Measurements from ENCODE around the gene SUSD6. TPM values are rescaled to one million over a fixed set of nuclear protein-coding genes. Genes with fewer than 3 reads are reported as not detected.
A peak's percentile ranks its signal among the peaks of the same experiment; 100 is the strongest.

The SUSD6 gene
- total RNA-seq, 3 donors from 2014 or later: 97.4 to 108 (median 103) TPM

DNA sequence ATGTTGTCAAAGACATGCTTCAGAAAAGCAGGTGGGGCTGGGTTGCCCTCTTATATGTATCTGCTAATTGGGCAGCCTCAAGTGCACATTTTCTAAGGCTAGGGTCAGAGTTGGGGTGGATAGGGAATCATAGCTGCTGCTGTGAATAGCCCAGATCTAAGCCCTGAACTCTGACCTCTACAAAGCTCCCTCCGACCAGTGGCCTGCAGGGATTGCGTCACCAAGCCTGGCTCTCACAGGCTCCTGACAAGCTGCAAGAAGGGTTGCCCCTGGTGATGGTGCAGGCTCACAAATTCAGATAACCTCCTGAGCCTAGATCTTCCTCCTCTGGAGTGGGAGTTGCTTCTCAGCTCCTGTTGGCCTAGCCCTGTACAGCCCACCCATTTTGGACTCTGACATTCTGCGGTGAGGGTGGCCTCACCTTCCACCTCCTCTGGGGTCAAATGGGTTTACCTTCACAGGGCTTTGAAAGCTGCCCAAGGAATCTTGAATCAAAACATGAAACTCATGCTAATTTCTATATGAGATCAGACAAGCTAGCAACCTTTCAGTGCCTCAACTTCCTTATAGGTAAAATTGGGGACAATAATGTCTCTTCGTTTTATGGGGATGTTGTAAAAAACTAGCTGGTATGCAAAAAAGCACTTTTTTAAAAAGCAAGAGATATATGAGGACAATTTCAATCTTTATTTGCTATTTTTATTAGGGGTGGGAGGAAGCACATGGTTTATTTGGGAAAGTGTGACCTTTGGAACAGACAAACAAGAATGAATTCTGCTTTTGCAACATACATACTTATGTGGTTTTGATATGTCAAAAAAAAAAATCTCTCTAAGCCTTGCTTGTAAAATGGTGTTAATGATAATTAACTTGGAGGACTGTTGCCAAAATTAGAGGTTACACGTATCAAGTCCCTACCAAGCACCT is 4.9 kb upstream of the SUSD6 start:
- Mint-ChIP-seq H3K36me3 (ENCODE audit: insufficient read depth) (no peaks in the 10 kb centered on the region), H3K4me1 (ENCODE audit: low read depth) (peaks cover 20% of the 10 kb centered on the region), H3K9me3 (no peaks in the 10 kb centered on the region), H3K27me3 (ENCODE audit: low read depth) (no peaks in the 10 kb centered on the region), H3K4me3 (no peak overlapping the region)
- DNase-seq: no peak
- ATAC-seq: no peak

- H3K9me3 Mint-ChIP-seq: no peaks in the 10 kb centered on the region
- DNase-seq (no peak), ATAC-seq (no peak)
- peaks cover 11% of the 10 kb centered on the region for H3K36me3 Mint-ChIP-seq (ENCODE audit: insufficient read depth)
- peak overlapping the region; percentile 86 for H3K4me3 Mint-ChIP-seq
- no peaks in the 10 kb centered on the region for H3K27me3 Mint-ChIP-seq (ENCODE audit: low read depth)
- peaks cover 32% of the 10 kb centered on the region for H3K4me1 Mint-ChIP-seq (ENCODE audit: low read depth)
These were observed 1.1 kb upstream of the SUSD6 start for GRCh38 chr14:69610020-69610873.

GRCh38 chr14:69610874-69611171 is 573 bp upstream of the SUSD6 start:
- Mint-ChIP-seq H3K36me3 (ENCODE audit: insufficient read depth) (peaks cover 15% of the 10 kb centered on the region), H3K4me1 (ENCODE audit: low read depth) (peaks cover 38% of the 10 kb centered on the region), H3K4me3 (peak overlapping the region; percentile 86), H3K9me3 (no peaks in the 10 kb centered on the region), H3K27me3 (ENCODE audit: low read depth) (no peaks in the 10 kb centered on the region)
- DNase-seq (no peak), ATAC-seq (no peak)

GRCh38 chr14:69612014-69612782 is 802 bp downstream of the SUSD6 start:
- no peaks in the 10 kb centered on the region for H3K27me3 Mint-ChIP-seq (ENCODE audit: low read depth)
- peaks cover 51% of the 10 kb centered on the region for H3K4me1 Mint-ChIP-seq (ENCODE audit: low read depth)
- H3K4me3 Mint-ChIP-seq: peak overlapping the region; percentile 99
- DNase-seq (peak; percentile 23), ATAC-seq (peak; percentile 57)
- peaks cover 17% of the 10 kb centered on the region for H3K36me3 Mint-ChIP-seq (ENCODE audit: insufficient read depth)
- H3K9me3 Mint-ChIP-seq: no peaks in the 10 kb centered on the region

GRCh38 chr14:69612783-69613130 is 1.4 kb downstream of the SUSD6 start:
- ATAC-seq (no peak), DNase-seq (no peak)
- H3K4me3 Mint-ChIP-seq: peak overlapping the region; percentile 99
- peaks cover 57% of the 10 kb centered on the region for H3K4me1 Mint-ChIP-seq (ENCODE audit: low read depth)
- H3K27me3 Mint-ChIP-seq (ENCODE audit: low read depth): no peaks in the 10 kb centered on the region
- H3K9me3 Mint-ChIP-seq: no peaks in the 10 kb centered on the region
- peaks cover 20% of the 10 kb centered on the region for H3K36me3 Mint-ChIP-seq (ENCODE audit: insufficient read depth)

DNA sequence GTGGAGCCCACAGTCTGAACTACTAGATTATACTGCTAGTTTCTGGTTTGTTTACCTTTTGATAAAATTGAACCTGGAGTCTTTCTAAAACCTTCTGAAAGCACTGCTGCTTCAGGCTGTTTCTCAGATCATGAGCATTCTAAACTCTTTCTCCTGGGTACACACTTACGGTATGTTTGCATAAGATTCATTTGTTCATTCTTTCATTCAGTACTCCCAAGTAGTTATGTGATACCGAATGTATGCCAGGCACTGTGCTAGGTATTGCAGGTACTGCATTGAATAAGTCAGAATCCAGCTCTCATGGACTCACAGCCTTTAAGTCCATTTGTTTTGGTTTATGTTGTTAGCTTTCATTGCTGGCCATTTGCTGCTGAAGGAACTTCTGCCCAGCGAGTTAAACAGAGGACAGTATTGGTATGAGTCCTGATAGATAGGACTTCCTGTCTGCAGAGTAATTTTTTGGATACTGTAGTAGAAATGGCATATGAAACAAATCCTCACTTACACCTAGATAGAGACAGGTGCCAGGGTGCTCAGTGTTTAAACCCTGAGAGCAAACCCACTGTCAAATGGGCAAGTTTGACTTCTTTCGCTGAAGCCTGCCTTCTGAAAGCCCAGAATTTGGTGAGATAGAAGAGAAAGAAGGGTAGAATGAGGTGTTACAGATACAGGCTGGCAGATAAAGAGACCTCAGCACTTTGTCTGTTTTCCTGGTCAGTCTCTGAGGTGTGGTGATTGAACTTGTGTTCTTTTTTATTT is 2.1 kb downstream of the SUSD6 start:
- DNase-seq (no peak), ATAC-seq (no peak)
- peak overlapping the region; percentile 99 for H3K4me3 Mint-ChIP-seq
- no peaks in the 10 kb centered on the region for H3K27me3 Mint-ChIP-seq (ENCODE audit: low read depth)
- H3K4me1 Mint-ChIP-seq (ENCODE audit: low read depth): peaks cover 64% of the 10 kb centered on the region
- no peaks in the 10 kb centered on the region for H3K9me3 Mint-ChIP-seq
- peaks cover 20% of the 10 kb centered on the region for H3K36me3 Mint-ChIP-seq (ENCODE audit: insufficient read depth)

DNA sequence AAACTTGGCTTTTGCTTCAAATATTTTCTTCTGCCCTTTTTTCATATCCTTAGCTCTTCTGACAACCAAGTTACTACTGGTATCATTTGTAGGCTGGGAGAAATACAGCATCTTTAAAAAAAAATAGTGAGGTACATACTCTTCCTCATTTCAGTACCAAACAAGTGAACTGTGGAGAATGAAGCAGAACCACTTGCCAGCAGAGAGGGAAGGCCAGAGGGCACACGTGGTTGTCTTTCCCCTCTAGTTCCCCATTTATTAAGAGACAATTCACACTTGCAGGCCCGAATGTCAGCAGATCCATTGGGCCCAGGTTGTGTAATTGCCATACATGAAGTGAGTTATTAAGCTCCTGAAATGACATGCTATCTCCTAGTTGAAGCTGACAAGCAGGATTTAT is 3.2 kb downstream of the SUSD6 start:
- ATAC-seq (no peak), DNase-seq (no peak)
- peaks cover 22% of the 10 kb centered on the region for H3K36me3 Mint-ChIP-seq (ENCODE audit: insufficient read depth)
- no peaks in the 10 kb centered on the region for H3K9me3 Mint-ChIP-seq
- peak overlapping the region; percentile 99 for H3K4me3 Mint-ChIP-seq
- H3K4me1 Mint-ChIP-seq (ENCODE audit: low read depth): peaks cover 71% of the 10 kb centered on the region
- H3K27me3 Mint-ChIP-seq (ENCODE audit: low read depth): no peaks in the 10 kb centered on the region

DNA sequence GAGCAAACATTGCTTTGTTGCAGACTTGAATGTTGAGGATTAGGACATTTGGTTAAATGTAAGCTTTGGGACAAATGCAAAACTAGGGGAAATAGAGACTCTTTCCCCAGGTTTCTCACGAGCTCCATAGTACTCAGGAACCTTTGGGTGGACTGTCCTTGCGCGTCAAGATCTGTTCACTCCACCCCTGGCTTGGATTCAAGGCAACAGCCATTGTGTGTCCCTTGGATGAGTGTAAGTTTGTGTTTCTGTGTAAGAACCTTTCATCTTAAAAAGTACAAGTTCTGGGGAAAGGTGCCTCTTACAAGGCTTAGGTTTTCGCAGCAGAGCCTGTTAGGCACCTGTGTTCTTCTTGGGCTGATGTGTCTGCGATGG is 3.7 kb downstream of the SUSD6 start:
- peak overlapping the region; percentile 99 for H3K4me3 Mint-ChIP-seq
- ATAC-seq (no peak), DNase-seq (no peak)
- H3K9me3 Mint-ChIP-seq: no peaks in the 10 kb centered on the region
- peaks cover 27% of the 10 kb centered on the region for H3K36me3 Mint-ChIP-seq (ENCODE audit: insufficient read depth)
- H3K27me3 Mint-ChIP-seq (ENCODE audit: low read depth): no peaks in the 10 kb centered on the region
- peaks cover 71% of the 10 kb centered on the region for H3K4me1 Mint-ChIP-seq (ENCODE audit: low read depth)

GRCh38 chr14:69615496-69616407 is 4.4 kb downstream of the SUSD6 start:
- no peaks in the 10 kb centered on the region for H3K9me3 Mint-ChIP-seq
- H3K4me3 Mint-ChIP-seq: peak overlapping the region; percentile 99
- peaks cover 27% of the 10 kb centered on the region for H3K36me3 Mint-ChIP-seq (ENCODE audit: insufficient read depth)
- no peaks in the 10 kb centered on the region for H3K27me3 Mint-ChIP-seq (ENCODE audit: low read depth)
- ATAC-seq (peak; percentile 10 to 13), DNase-seq (no peak)
- H3K4me1 Mint-ChIP-seq (ENCODE audit: low read depth): peaks cover 71% of the 10 kb centered on the region

DNA sequence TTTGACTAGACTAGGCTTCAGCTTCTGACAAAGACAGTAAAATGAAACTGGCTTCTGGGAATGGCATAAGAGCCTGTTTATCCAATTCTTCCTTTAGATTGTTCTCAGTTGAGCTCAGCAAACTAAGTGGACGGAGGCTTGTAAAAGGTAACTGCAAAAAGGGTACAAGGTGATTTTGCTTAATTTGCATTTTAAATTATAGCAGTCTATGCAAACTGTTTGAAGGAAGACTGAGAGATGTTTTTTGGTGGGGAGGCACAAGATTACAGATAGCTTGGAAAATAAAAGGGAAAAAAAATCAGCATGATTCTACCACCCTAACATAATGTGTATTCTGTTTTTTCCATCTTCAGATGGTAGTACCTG is 5.0 kb downstream of the SUSD6 start:
- peak overlapping the region; percentile 99 for H3K4me3 Mint-ChIP-seq
- H3K36me3 Mint-ChIP-seq (ENCODE audit: insufficient read depth): peaks cover 31% of the 10 kb centered on the region

DNA sequence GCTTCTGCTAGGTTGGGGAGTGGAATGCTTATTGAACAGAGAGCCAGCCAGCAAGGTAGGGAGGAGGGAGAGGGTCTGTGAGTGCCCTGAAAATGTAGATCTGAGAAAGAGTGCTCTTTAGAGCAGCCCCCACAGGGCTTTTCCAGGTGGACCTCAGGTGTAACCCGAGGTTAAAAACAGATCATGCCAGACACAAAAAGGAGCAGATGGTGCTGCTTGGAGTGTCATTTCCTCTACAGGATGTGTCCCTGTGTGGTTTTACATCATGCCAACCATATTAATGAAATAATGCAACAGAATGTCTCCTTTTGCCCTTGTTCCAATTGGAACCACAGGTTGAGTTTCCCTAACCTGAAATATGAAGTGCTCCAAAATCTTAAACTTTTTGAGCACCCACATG is 6.4 kb downstream of the SUSD6 start:
- Mint-ChIP-seq H3K4me1 (ENCODE audit: low read depth) (peaks cover 86% of the 10 kb centered on the region), H3K36me3 (ENCODE audit: insufficient read depth) (peaks cover 26% of the 10 kb centered on the region), H3K27me3 (ENCODE audit: low read depth) (no peaks in the 10 kb centered on the region), H3K4me3 (peak overlapping the region; percentile 37), H3K9me3 (no peaks in the 10 kb centered on the region)
- no peak for ATAC-seq
- DNase-seq: no peak

More for the DNA sequence above, 5.0 kb downstream of the SUSD6 start:
- no peak for ATAC-seq
- Mint-ChIP-seq H3K9me3 (no peaks in the 10 kb centered on the region), H3K27me3 (ENCODE audit: low read depth) (no peaks in the 10 kb centered on the region), H3K4me1 (ENCODE audit: low read depth) (peaks cover 73% of the 10 kb centered on the region)
- no peak for DNase-seq

DNA sequence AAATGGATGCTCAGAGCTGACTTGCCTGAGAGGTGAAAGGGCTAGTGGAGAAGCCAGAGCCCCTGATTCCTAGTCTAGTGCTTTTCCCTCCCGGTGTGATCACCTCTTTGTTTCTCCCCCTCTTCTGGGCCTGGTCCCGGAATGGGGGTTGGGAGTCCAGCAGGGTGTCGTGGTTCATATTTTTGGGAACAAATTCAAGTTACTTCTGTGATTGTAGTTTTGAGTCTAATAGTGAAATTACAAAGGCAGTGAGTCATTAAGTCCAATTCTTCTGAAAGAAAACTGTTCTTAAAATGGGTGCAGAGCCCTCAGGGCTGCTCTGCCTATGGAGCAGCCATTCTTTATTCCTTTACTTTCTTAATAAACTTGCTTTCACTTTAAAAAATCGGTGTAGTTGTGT is 7.6 kb downstream of the SUSD6 start:
- Mint-ChIP-seq H3K4me3 (peak overlapping the region; percentile 64), H3K27me3 (ENCODE audit: low read depth) (no peaks in the 10 kb centered on the region), H3K4me1 (ENCODE audit: low read depth) (peaks cover 94% of the 10 kb centered on the region), H3K9me3 (no peaks in the 10 kb centered on the region), H3K36me3 (ENCODE audit: insufficient read depth) (peaks cover 26% of the 10 kb centered on the region)
- DNase-seq (no peak), ATAC-seq (peak; percentile 28 to 30)

- Mint-ChIP-seq H3K9me3 (no peaks in the 10 kb centered on the region), H3K4me1 (ENCODE audit: low read depth) (peaks cover 95% of the 10 kb centered on the region), H3K27me3 (ENCODE audit: low read depth) (no peaks in the 10 kb centered on the region), H3K4me3 (peak overlapping the region; percentile 73), H3K36me3 (ENCODE audit: insufficient read depth) (peaks cover 22% of the 10 kb centered on the region)
- DNase-seq (no peak), ATAC-seq (no peak)
These were observed 8.8 kb downstream of the SUSD6 start for GRCh38 chr14:69620211-69620611.

Measured in activated T-cell treated with anti-CD3 and anti-CD28 coated beads, Interleukin-2, amount 50 U/mL, for 4 hours (primary cell).